Lower leg skin (tissue), 4 donors: ENCODE measurements around the gene POLR2L. TPM values are rescaled to one million over a fixed set of nuclear protein-coding genes. Genes with fewer than 3 reads are reported as not detected.

ENCODE experiments used
- DNase-seq, 2 donors: peaks; one replicate each; pipeline ENCODE4 v3.0.0-alpha.2; 2019; ENCODE audit warnings: low spot score in 2 of 2
- H3K4me3 ChIP-seq: fragments of 200-600 bp; sonication (generic); 2 replicates; pipeline ENCODE4 v1.5.1; 2017; ENCODE audit warnings: mild to moderate bottlenecking, low read depth; ENCODE audit not compliant: poor library complexity, severe bottlenecking
- CTCF ChIP-seq, 3 donors: fragments of 450-650 bp; IDR thresholded peaks; one replicate each; pipeline ENCODE4 v1.5.1; 2016; ENCODE audit warnings: antibody characterized with exemption in 3 of 3, mild to moderate bottlenecking in 3 of 3, moderate library complexity in 2 of 3
- POLR2A ChIP-seq, 2 donors: fragments of 450-650 bp; IDR thresholded peaks; one replicate each; pipeline ENCODE4 v1.6.1; 2016 to 2017; ENCODE audit warnings: antibody characterized with exemption in 2 of 2, mild to moderate bottlenecking in 1 of 2, moderate library complexity in 1 of 2
- WGBS, 2 donors: methylation state at CpG; one replicate each; pipeline ENCODE4 v1.1.5; 2018; 5-methylcytosine and 5-hydroxymethylcytosine counted together
- intact Hi-C: fragments of 100-400 bp; cut with DNase I; formaldehyde crosslinking; loops from one replicate; pipeline ENCODE4 v1.15.0; 2023; ENCODE audit warnings: low total_unique reads
- total RNA-seq, 4 donors: library from RNA; depleted of rRNA; stranded (reverse); fragments of >200 nt; gene quantifications; one replicate each; pipeline ENCODE4 v1.1.0, GENCODE V29; 2016

Gene POLR2L
- total RNA-seq, 4 donors from 2014 or later: 39.1 to 61.2 (median 51.4) TPM

DNA sequence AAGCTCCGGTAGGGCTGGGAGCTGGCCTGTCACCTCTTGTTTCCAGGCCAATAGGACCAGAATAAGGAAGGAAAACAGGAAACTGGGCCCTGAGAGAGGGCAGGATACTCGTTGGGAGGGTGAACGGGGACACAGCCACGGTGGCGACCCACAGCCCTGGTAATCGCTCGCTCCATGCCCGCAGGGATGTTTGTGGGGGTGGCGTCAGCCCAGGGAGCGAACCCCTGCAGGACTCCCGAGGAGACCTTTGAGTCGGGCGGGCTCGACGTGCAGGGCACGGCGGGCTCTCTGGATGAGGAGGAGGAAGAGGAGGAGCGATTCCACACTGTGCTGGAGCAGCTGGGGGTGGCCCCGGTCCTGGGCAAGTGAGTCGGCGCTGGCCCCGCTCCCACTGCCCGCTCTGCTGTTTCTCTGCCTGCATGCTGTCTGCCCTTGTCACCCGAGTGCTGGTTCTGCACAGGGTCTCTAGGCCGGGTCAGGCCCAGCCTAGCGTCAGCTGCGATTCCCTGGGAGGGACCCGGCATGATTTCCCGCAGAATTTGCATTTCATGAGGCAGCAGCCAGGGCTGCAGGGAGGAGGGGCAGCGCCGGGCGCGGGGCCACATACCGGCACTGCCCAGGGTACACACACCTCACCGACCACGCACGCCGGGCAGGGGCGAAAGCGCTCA, 13.0 kb downstream of the POLR2L start:
- TF ChIP-seq CTCF (IDR thresholded peaks at IDR 0.05) (no peak), POLR2A (IDR thresholded peaks at IDR 0.05) (no peak)
- H3K4me3 ChIP-seq: no peak overlapping the region
- no peak for DNase-seq
- WGBS, 2 donors: 21 to 29% methylated on average over 20 to 34 of the region's 40 CpGs
- intact Hi-C loops: no loop called here

DNA sequence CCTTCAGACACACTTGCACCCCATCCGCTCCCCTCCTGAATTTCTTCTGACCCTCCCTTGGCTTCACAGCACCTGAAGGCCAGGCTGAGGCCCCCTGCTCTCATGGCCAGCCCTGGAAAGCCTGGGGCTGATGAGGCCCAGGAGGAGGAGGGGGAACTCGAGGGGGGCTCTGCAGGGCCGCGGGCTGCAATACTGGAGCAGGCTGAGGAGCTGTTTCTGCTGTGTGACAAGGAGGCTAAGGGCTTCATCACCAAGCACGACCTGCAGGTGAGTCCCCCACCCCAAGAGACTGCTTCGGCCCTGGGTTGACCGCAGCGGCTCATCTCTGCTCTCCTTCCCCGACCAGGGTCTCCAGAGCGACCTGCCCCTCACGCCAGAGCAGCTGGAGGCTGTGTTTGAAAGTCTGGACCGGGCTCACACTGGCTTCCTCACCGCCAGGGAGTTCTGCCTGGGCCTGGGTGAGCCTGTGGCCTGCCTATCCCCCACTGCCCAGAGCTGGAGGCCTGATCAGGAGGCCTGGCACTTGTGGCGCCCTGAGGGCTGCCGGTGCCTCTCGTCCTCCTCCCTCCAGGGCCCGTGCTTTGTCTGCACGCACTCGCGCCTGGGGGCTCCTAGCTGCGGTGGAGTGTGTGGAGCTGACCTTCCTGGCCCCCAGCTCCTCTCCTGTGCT, 13.7 kb downstream of the POLR2L start:
- 57 to 75% methylated on average over 12 to 18 of the region's 21 CpGs for WGBS, 2 donors
- H3K4me3 ChIP-seq: no peak overlapping the region
- TF ChIP-seq POLR2A (IDR thresholded peaks at IDR 0.05): no peak
- TF ChIP-seq CTCF (IDR thresholded peaks at IDR 0.05): no peak
- DNase-seq: no peak
- intact Hi-C loops: no loop called here

- intact Hi-C loops: no loop called here
- WGBS, 2 donors: 50 to 60% methylated on average over 5 of the region's 5 CpGs
- H3K4me3 ChIP-seq: no peak within 1 kb of the TSS
- TF ChIP-seq POLR2A (IDR thresholded peaks at IDR 0.05): no peak
- no peak for TF ChIP-seq CTCF (IDR thresholded peaks at IDR 0.05)
- no peak for DNase-seq
Measured at GRCh38 chr11:827897-828192, 14.5 kb downstream of the POLR2L start, which contains the start of gene CRACR2B. TSS of gene CRACR2B (plus strand) at chr11:827919. CDS start at chr11:828608, 689 bp downstream.

DNA sequence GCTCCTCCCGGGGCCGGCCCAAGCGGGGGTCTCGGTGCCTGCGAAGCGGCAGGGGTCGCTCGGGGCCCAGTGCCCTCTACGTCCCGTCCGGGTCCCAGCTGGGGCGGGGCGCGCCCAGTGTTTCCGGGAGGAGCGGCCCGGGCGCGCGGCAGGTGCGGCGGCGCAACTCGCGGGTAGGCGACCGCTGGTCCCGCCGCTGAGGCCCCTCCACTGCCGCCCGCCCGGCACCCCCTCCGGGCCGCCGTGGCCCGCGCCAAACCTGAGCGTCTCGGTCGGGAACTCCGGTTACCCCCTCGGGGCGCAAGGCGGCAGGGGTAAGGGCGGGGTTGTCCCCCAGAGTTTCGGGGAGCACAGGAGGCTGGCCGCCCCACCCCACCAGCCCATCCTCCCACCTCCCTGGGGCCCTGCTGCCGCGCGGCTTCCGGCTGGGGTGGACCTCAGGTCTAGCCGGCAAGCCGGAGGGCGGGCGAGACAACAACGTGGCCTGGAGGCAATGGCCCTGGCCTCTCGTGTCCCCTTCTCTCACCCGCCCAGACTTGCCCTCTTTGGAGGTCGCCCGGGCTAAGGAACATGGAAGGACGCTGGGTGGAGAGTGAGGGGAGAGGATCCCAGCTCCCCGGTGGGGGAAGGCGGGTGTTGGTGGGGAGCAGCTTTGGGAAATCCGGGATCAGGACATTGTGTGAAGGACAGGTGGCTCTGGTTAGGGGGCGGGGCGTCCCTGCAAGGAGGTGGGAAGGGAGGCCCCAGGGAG, 15.0 kb downstream of the POLR2L start:
- DNase-seq: no peak
- 5 to 27% methylated on average over 14 to 44 of the region's 66 CpGs for WGBS, 2 donors
- intact Hi-C loops: no loop called here
- TF ChIP-seq CTCF (IDR thresholded peaks at IDR 0.05): no peak
- TF ChIP-seq POLR2A (IDR thresholded peaks at IDR 0.05): no peak
- H3K4me3 ChIP-seq: no peak overlapping the region

DNA sequence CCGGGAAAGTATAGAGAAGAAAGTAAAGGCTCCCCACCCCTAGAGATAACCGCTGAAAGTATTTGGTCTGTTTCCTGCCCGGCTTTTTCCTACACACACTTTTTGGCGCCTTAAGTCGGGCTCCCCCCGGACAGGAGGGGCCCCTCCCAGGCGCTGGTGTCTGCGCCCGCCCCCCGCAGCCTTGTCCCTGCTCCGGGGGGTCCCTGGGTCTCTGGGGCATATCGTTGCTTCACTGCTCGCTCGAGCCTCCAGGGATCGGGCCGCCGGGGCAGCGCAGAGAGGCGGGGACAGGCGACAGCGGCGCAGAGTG, 15.5 kb downstream of the POLR2L start:
- TF ChIP-seq POLR2A (IDR thresholded peaks at IDR 0.05) (no peak), CTCF (IDR thresholded peaks at IDR 0.05) (no peak)
- DNase-seq: no peak
- intact Hi-C loops: no loop called here
- WGBS, 2 donors: 4 to 6% methylated on average over 15 to 22 of the region's 22 CpGs
- no peak overlapping the region for H3K4me3 ChIP-seq
